HepG2 (cell line): ENCODE data around the gene C2orf81. TPM values are rescaled to one million over a fixed set of nuclear protein-coding genes. Genes with fewer than 3 reads are reported as not detected.

ENCODE experiments used
- GATAD2A ChIP-seq: IDR thresholded peaks from 2 replicates; pipeline ENCODE4 v1.6.1; 2016
- HOXD1 ChIP-seq: sonication (generic); formaldehyde crosslinking; IDR thresholded peaks from 2 replicates; pipeline ENCODE4 v1.5.0; 2020; ENCODE audit warnings: missing genetic modification reagents
- NAIF1 ChIP-seq: sonication (generic); formaldehyde crosslinking; IDR thresholded peaks from 2 replicates; pipeline ENCODE4 v1.5.0; 2020; ENCODE audit warnings: mild to moderate bottlenecking, missing genetic modification reagents, borderline replicate concordance
- POGZ ChIP-seq: sonication (generic); formaldehyde crosslinking; IDR thresholded peaks from 2 replicates; pipeline ENCODE4 v1.4.0; 2020; ENCODE audit warnings: mild to moderate bottlenecking, missing genetic modification reagents
- TFDP1 ChIP-seq: IDR thresholded peaks from 2 replicates; pipeline ENCODE4 v1.6.1; 2016; ENCODE audit warnings: missing compliant biosample characterization, missing genetic modification reagents, borderline replicate concordance
- ZNF33B ChIP-seq: sonication (generic); formaldehyde crosslinking; IDR thresholded peaks from 2 replicates; pipeline ENCODE4 v1.5.1; 2020; ENCODE audit warnings: mild to moderate bottlenecking, missing genetic modification reagents
- ZNF607 ChIP-seq: sonication (generic); formaldehyde crosslinking; IDR thresholded peaks from 2 replicates; pipeline ENCODE4 v1.5.1; 2020; ENCODE audit warnings: missing genetic modification reagents, mild to moderate bottlenecking, borderline replicate concordance
- ZNF792 ChIP-seq: IDR thresholded peaks from 2 replicates; pipeline ENCODE4 v1.6.1; 2016
- ZNF83 ChIP-seq: sonication (generic); formaldehyde crosslinking; IDR thresholded peaks from 2 replicates; pipeline ENCODE4 v1.4.0; 2020; ENCODE audit warnings: missing genetic modification reagents, mild to moderate bottlenecking, borderline replicate concordance
- ZSCAN29 ChIP-seq: sonication (generic); formaldehyde crosslinking; conservative IDR thresholded peaks from 2 replicates; pipeline ENCODE4 v1.4.0; 2020; ENCODE audit warnings: mild to moderate bottlenecking, missing genetic modification reagents
- polyA plus RNA-seq, 8 experiments: library from polyadenylated mRNA; depleted of rRNA in 3 of 8; stranded (reverse) in 7 of 8; unstranded in 1 of 8; fragments of >200 nt; fragmentation: Illumina TruSeq in 4 of 8; extraction: Trizol in 4 of 8; gene quantifications; 2 replicates each; pipeline versions ENCODE4 v1.2.1 to v1.2.3, GENCODE V29; 2011 to 2016; ENCODE audit warnings: low read depth in 4 of 8, missing spikeins in 1 of 8, mixed read lengths in 1 of 8; ENCODE audit not compliant: insufficient read depth in 1 of 8
- total RNA-seq, 5 experiments: library from RNA; depleted of rRNA; stranded (reverse); fragments of >200 nt; fragmentation: Illumina TruSeq; extraction: Trizol; gene quantifications; 2 replicates each; pipeline ENCODE4 v1.2.3, GENCODE V29; 2016; ENCODE audit warnings: low read depth in 1 of 5
- TF ChIP-seq, protein P1 (sequence below): sonication (generic); formaldehyde crosslinking; IDR thresholded peaks from 2 replicates; pipeline ENCODE4 v1.5.1; 2020; ENCODE audit warnings: mild to moderate bottlenecking, missing genetic modification reagents, moderate library complexity
- TF ChIP-seq, protein P2 (sequence below): sonication (generic); formaldehyde crosslinking; IDR thresholded peaks from 2 replicates; pipeline ENCODE4 v1.4.0; 2020; ENCODE audit warnings: mild to moderate bottlenecking, missing genetic modification reagents
- TF ChIP-seq, protein P3 (sequence below): IDR thresholded peaks from 2 replicates; pipeline ENCODE4 v1.6.1; 2016; ENCODE audit warnings: low read depth, missing genetic modification reagents, missing compliant biosample characterization
- TF ChIP-seq, protein P4 (sequence below): sonication (generic); formaldehyde crosslinking; IDR thresholded peaks from 2 replicates; pipeline ENCODE4 v1.8.1; 2023; ENCODE audit warnings: mild to moderate bottlenecking, moderate library complexity, missing genetic modification reagents

The C2orf81 gene
- total and polyA plus RNA-seq, 2 of the 13 experiments (the other 11 are each of a cell fraction or from before 2014, with no cell fraction given): 0.15 to 0.17 TPM

- TF ChIP-seq ZNF607 (CRISPR knock-in tag) (peak; percentile 61), NAIF1 (peak; percentile 96), HOXD1 (CRISPR knock-in tag) (peak; percentile 69; the same call in 1 of the 2 replicates), ZNF33B (peak; percentile 94; the same call in 1 of the 2 replicates), GATAD2A (no peak), POGZ (CRISPR knock-in tag) (peak; percentile 66), TFDP1 (CRISPR knock-in tag) (peak; percentile 91; the same call in 1 of the 2 replicates), ZNF83 (0 out of 2 replicates have a peak, but pooled peaks have one; percentile 83), ZSCAN29 (no peak), ZNF792 (CRISPR knock-in tag) (0 out of 2 replicates have a peak, but pooled peaks have one; percentile 23)
- TF ChIP-seq, protein P1, sequence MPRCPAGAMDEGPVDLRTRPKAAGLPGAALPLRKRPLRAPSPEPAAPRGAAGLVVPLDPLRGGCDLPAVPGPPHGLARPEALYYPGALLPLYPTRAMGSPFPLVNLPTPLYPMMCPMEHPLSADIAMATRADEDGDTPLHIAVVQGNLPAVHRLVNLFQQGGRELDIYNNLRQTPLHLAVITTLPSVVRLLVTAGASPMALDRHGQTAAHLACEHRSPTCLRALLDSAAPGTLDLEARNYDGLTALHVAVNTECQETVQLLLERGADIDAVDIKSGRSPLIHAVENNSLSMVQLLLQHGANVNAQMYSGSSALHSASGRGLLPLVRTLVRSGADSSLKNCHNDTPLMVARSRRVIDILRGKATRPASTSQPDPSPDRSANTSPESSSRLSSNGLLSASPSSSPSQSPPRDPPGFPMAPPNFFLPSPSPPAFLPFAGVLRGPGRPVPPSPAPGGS: peak; percentile 93; the same call in 1 of the 2 replicates
- TF ChIP-seq, protein P2, sequence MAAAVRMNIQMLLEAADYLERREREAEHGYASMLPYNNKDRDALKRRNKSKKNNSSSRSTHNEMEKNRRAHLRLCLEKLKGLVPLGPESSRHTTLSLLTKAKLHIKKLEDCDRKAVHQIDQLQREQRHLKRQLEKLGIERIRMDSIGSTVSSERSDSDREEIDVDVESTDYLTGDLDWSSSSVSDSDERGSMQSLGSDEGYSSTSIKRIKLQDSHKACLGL (CRISPR knock-in tag): peak; percentile 87
- TF ChIP-seq, protein P3, sequence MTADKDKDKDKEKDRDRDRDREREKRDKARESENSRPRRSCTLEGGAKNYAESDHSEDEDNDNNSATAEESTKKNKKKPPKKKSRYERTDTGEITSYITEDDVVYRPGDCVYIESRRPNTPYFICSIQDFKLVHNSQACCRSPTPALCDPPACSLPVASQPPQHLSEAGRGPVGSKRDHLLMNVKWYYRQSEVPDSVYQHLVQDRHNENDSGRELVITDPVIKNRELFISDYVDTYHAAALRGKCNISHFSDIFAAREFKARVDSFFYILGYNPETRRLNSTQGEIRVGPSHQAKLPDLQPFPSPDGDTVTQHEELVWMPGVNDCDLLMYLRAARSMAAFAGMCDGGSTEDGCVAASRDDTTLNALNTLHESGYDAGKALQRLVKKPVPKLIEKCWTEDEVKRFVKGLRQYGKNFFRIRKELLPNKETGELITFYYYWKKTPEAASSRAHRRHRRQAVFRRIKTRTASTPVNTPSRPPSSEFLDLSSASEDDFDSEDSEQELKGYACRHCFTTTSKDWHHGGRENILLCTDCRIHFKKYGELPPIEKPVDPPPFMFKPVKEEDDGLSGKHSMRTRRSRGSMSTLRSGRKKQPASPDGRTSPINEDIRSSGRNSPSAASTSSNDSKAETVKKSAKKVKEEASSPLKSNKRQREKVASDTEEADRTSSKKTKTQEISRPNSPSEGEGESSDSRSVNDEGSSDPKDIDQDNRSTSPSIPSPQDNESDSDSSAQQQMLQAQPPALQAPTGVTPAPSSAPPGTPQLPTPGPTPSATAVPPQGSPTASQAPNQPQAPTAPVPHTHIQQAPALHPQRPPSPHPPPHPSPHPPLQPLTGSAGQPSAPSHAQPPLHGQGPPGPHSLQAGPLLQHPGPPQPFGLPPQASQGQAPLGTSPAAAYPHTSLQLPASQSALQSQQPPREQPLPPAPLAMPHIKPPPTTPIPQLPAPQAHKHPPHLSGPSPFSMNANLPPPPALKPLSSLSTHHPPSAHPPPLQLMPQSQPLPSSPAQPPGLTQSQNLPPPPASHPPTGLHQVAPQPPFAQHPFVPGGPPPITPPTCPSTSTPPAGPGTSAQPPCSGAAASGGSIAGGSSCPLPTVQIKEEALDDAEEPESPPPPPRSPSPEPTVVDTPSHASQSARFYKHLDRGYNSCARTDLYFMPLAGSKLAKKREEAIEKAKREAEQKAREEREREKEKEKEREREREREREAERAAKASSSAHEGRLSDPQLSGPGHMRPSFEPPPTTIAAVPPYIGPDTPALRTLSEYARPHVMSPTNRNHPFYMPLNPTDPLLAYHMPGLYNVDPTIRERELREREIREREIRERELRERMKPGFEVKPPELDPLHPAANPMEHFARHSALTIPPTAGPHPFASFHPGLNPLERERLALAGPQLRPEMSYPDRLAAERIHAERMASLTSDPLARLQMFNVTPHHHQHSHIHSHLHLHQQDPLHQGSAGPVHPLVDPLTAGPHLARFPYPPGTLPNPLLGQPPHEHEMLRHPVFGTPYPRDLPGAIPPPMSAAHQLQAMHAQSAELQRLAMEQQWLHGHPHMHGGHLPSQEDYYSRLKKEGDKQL (CRISPR knock-in tag): no peak
- TF ChIP-seq, protein P4, sequence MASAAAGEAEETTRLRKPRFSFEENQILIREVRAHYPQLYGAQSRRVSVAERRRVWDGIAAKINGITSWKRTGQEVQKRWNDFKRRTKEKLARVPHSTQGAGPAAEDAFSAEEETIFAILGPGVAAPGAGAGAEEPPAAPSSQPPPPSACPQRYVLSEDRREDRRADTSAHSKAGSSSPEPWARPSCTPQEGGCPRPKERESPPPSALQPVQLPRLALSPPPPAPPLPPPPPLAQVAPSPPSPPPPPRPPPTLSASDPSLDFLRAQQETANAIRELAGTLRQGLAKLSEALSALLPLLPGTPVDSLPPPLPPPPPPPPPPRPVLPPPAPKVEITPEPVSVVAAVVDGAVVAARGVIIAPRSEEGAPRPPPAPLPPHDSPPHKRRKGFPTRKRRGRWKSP: peak; percentile 97; the same call in 1 of the 2 replicates
Observed at GRCh38 chr2:74421221-74421870, at the start of gene C2orf81, which contains the start of gene WDR54 (continued).
